Retinal pigment epithelial cell (primary cell): Measurements from ENCODE around the gene RAMACL.
"Not testable (repeated sequence)": the region's sequence is repeated elsewhere in the genome, so short reads cannot be mapped to it uniquely, and the experiment has no call there.

Source experiments
- DNase-seq: peaks from one replicate; pipeline ENCODE4 v3.0.0-alpha.2; 2010; ENCODE audit warnings: low read depth
- H3K4me3 ChIP-seq: 2 replicates; pipeline ENCODE4 v1.5.1; 2011; ENCODE audit warnings: mild to moderate bottlenecking, low read length, control low read depth, moderate library complexity
- TF ChIP-seq, protein P1 (sequence below): conservative IDR thresholded peaks from 2 replicates; pipeline ENCODE4 v1.5.1; 2011; ENCODE audit warnings: low read depth, low read length, control low read depth, inconsistent platforms

Gene RAMACL

GRCh38 chr6:166582258-166582657 lies 4.2 kb downstream of the RAMACL start:
- TF ChIP-seq, protein P1, sequence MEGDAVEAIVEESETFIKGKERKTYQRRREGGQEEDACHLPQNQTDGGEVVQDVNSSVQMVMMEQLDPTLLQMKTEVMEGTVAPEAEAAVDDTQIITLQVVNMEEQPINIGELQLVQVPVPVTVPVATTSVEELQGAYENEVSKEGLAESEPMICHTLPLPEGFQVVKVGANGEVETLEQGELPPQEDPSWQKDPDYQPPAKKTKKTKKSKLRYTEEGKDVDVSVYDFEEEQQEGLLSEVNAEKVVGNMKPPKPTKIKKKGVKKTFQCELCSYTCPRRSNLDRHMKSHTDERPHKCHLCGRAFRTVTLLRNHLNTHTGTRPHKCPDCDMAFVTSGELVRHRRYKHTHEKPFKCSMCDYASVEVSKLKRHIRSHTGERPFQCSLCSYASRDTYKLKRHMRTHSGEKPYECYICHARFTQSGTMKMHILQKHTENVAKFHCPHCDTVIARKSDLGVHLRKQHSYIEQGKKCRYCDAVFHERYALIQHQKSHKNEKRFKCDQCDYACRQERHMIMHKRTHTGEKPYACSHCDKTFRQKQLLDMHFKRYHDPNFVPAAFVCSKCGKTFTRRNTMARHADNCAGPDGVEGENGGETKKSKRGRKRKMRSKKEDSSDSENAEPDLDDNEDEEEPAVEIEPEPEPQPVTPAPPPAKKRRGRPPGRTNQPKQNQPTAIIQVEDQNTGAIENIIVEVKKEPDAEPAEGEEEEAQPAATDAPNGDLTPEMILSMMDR, result no peak
- no peak for DNase-seq
- no peak overlapping the region for H3K4me3 ChIP-seq

DNA sequence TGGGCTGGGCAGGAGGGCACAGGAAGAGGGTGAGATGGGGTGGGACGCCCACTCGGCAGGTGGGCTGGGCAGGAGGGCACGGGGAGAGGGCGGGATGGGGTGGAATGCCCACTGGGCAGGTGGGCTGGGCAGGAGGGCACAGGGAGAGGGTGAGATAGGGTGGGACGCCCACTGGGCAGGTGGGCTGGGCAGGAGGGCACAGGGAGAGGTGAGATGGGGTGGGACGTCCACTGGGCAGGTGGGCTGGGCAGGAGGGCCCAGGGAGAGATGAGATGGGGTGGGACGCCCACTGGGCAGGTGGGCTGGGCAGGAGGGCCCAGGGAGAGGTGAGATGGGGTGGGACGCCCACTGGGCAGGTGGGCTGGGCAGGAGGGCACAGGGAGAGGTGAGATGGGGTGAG lies 4.7 kb downstream of the RAMACL start:
- not testable (repeated sequence) for DNase-seq, H3K4me3 ChIP-seq

- DNase-seq, result no peak
- TF ChIP-seq, protein P1, result no peak
- H3K4me3 ChIP-seq, result no peak overlapping the region
Observed at GRCh38 chr6:166581091-166581511, 5.4 kb downstream of the RAMACL start.

DNA sequence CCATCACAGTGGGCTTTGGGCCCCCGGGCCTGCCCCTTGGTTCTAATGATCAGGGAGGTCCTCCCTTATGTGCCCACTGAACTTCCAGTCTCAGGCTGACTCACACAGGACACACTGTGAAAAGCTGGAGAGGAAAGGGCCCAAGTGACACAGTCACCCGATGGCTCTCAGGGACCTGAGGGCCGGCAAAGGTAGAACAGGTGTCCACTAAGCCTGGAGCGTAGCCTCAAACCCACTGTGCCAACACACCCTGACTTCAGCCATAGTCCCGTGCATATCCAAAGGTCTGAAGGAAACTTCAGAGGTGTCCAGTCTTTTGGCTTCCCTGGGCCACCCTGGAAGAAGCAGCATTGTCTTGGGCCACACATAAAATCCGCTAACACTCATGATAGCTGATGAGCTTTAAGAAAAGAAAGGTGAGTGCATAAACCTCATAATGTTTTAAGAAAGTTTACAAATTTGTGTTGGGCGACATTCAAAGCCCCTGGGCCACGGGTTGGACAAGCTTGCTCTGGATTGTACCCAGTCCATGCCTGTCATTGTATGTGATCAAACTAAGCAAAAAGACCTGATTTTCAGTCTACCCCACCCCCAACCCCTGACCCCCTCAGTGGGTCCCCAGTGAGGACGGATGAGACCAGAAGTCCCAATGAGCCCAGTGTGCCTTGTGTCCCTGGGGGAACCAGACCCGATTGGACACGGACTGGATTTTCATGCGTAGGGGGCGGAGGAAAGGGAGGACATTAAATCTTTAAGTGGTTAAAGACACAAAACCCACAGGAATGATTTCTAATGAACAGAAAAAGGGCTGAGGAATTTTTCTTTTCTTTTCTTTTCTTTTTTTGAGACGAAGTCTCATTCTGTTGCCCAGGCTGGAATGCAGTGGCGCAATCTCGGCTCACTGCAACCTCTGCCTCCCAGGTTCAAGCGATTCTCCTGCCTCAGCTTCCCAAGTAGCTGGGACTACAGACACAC lies 6.1 kb downstream of the RAMACL start:
- no peak for DNase-seq
- H3K4me3 ChIP-seq, result no peak overlapping the region
- TF ChIP-seq, protein P1, result no peak

DNA sequence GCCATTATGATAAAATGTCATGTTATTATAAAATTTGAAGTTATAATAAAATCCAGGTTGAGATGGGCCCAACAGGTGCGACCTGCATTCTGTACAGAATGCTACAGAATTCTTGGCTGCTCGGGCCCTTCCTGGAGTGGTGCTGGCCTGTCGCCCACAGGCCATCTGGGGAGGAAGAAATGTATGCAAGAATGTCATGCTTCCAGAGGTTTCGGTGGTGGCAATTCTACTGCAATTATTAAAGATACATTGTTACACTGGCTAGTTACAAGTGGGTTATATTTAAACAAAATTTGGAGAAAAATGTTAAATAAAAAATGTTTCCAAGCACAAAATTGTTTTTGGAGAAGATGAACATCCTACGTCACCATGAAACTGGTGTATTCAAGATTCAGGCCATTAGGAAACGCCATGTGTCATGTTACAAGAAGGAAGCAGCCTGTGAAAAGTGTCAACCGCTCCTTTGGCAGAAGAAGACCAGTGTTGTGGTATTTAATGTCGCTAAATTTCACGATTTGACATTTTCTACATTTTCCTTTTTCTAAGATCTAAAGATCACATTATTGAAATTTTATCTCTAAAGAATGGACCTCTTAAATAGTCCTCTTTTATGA lies 7.1 kb downstream of the RAMACL start:
- no peak for DNase-seq
- H3K4me3 ChIP-seq, result no peak overlapping the region
- TF ChIP-seq, protein P1, result no peak

GRCh38 chr6:166578536-166579236 lies 7.8 kb downstream of the RAMACL start:
- no peak for DNase-seq
- TF ChIP-seq, protein P1, result no peak
- no peak overlapping the region for H3K4me3 ChIP-seq

DNA sequence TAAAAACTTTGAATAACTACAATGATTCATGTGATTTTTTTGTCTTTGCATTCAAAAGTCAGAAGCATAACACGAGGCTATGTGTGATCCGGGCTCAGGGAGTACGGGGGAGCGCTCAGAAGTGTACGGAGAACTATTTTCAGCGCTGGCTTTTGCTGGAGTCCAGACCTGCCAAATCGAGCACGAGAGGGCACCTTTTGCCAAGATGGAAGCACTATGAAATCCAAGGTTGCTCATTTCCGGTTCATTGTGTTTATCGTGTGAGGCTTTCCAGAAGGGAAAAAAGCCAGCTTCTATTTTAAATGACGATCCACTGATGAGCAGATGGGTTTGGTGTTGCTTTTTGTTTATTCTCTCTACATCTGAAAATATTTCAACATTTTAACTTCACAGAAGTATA lies 11.3 kb downstream of the RAMACL start:
- TF ChIP-seq, protein P1, result no peak
- DNase-seq, result no peak
- no peak overlapping the region for H3K4me3 ChIP-seq
